ENCODE data around the gene SLC44A5.
"Not testable (repeated sequence)": the region's sequence is repeated elsewhere in the genome, so short reads cannot be mapped to it uniquely, and the experiment has no call there.

The SLC44A5 gene

GRCh38 chr1:75444220-75444619, 166.7 kb downstream of the SLC44A5 start:
- no peak for DNase-seq

DNA sequence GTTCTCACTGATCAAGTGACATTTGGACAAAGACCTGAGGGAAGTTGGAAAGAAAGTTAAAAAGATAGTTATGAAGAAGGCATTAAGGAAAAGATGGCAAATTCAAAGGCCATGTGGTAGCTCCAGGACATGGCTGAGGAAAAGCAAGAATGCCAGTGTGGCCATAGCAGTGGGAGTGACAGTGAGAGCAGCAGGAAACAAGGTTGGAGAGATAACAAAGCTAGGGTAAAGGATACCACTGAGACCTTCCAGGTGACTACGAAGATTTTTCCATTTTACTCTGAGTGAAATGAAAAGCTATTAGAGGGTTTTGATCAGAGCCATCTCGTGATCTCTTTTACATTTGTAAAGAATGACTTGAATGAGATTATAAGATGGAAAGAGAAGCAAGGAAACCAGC, 170.6 kb downstream of the SLC44A5 start:
- DNase-seq = no peak

GRCh38 chr1:75438355-75438754, 172.6 kb downstream of the SLC44A5 start:
- no peak for DNase-seq

GRCh38 chr1:75431843-75432242, 179.1 kb downstream of the SLC44A5 start:
- no peak for DNase-seq

GRCh38 chr1:75430526-75430925, 180.4 kb downstream of the SLC44A5 start:
- DNase-seq = no peak

- no peak for DNase-seq
Measured at GRCh38 chr1:75426688-75427087, 184.2 kb downstream of the SLC44A5 start.

DNA sequence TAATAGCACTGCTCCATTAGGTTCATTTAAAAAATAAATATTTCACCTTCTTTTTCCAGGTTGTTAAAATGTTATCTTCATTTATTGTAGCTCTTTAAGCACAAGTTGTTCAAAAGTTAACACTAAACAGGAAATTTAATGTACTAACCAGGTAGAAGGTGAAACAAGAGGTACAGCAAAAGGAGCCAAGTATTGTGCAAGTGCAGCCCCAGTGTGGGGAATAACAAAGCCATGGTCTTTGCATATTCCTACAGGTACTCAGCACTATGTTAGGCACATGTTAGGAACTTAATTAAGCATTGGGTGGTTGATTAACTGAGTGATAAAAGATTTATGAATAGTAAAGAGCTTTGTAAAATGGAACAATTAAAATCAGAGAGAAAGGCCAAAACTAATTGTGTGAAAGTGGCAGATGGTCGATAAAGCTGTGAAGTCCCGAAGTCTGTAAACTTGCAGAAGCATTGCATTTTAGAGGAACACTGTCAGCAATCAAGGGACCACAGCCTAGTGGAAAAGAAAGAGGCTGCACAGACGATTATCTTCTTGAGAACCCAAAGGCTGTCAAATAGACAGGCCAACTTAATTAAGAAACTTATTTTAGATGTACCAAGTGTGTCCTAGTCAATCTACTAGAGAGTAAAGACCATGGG, 185.8 kb downstream of the SLC44A5 start:
- no peak for DNase-seq

- DNase-seq = no peak
Measured at GRCh38 chr1:75423616-75424015, 187.3 kb downstream of the SLC44A5 start.

GRCh38 chr1:75423136-75423535, 187.8 kb downstream of the SLC44A5 start:
- DNase-seq = no peak

- no peak for DNase-seq
Measured at GRCh38 chr1:75421371-75421770, 189.5 kb downstream of the SLC44A5 start.

GRCh38 chr1:75415187-75415586, 195.7 kb downstream of the SLC44A5 start:
- no peak for DNase-seq

- no peak for DNase-seq
Measured at GRCh38 chr1:75412616-75413015, 198.3 kb downstream of the SLC44A5 start.

- DNase-seq = not testable (repeated sequence)
Measured at GRCh38 chr1:75404681-75405080, 206.2 kb downstream of the SLC44A5 start.

- not testable (repeated sequence) for DNase-seq
Measured at GRCh38 chr1:75403147-75403646, 207.7 kb downstream of the SLC44A5 start.

GRCh38 chr1:75400716-75401115, 210.2 kb downstream of the SLC44A5 start:
- no peak for DNase-seq

DNA sequence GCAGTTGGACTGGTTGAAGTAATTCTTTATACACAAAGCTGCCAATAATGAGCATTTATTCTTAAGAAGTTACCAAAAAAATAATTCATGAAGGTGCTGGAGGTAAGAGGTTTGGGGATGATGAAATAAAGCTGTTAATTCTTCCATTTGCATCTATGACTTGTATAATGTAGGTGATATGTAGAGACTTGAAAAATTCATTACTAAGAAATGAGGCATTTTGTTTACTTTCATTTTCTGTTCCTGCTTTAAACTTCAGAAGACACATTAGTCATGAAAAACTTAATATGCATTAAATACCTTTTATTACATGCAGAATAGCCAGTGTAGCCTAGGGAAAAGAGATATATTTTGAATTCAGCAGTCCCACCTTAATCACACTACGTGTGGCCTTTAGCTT, 214.2 kb downstream of the SLC44A5 start:
- no peak for DNase-seq

GRCh38 chr1:75396260-75396659, 214.7 kb downstream of the SLC44A5 start:
- no peak for DNase-seq

- no peak for DNase-seq
Measured at GRCh38 chr1:75394386-75395139, 216.4 kb downstream of the SLC44A5 start.

DNA sequence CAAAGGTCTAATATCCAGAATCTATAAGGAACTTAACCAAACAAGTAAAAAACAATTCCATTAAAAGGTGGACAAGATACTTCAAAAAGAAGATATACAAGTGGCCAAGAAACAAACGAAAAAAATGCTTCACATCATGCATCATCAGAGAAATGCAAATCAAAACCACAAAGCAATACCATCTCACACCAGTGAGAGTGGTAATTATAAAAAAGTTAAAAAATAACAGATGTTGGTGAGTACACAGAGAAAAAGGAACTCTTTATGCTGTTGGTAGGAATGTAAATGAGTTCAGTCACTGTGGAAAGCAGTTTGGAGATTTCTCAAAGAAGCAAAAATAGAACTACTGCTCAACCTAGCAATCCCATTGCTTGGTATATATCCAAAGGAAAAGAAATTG, 218.6 kb downstream of the SLC44A5 start:
- no peak for DNase-seq

DNA sequence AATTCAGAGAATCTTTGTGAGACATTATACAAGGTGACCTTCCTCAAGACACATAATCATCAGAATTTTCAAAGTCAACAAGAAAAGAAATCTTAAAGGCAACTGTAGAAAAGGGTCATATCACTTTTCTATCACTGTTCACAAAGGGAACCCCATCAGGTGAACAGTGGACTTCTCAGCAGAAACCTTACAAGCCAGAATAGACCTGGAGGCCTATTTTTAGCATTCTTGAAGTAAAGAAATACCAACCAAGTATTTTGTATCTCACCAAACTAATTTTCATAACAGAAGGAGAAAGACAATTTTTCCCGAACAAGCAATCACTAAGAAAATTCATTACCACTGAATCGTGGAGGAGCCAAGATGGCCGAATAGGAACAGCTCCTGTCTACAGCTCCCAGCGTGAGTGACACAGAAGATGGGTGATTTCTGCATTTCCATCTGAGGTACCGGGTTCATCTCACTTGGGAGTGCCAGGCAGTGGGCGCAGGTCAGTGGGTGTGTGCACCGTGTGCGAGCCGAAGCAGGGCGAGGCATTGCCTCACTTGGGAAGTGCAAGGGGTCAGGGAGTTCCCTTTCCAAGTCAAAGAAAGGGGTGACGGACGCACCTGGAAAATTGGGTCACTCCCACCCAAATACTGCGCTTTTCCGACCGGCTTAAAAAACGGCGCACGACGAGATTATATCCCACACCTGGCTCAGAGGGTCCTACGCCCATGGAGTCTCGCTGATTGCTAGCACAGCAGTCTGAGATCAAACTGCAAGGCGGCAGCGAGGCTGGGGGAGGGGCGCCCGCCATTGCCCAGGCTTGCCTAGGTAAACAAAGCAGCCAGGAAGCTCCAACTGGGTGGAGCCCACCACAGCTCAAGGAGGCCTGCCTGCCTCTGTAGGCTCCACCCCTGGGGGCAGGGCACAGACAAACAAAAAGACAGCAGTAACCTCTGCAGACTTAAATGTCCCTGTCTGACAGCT, 235.2 kb downstream of the SLC44A5 start:
- DNase-seq = not testable (repeated sequence)

DNA sequence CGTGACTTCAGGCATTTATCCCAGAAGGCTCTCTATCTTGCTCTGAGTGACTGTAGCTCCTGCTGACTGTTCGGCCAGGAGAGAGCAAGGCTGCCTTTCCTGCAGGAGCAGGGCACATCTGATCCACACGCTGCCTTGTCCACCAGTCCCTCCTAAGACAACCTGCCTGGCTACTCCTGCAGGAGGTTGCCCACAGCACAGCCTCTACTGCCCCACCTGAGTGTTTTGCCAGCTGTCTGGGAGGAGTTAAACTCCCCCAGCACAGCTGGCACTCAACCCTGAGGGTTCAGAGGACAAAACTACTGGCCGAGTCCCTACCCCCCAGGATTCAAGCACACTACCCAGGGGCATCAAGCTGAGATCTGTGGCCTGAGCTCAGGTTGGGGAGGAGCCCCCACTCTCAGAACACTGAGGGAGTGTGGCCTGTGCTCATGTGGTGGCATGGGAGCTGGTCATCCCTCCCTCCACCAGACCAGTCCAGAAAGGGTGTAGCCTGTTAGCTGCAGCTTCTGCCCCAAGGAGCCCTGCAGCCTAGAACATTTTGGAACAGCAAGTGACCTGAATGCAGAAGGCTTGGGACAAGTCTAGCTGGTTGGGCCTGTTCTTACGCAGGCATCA, 237.3 kb downstream of the SLC44A5 start:
- DNase-seq = no peak

DNA sequence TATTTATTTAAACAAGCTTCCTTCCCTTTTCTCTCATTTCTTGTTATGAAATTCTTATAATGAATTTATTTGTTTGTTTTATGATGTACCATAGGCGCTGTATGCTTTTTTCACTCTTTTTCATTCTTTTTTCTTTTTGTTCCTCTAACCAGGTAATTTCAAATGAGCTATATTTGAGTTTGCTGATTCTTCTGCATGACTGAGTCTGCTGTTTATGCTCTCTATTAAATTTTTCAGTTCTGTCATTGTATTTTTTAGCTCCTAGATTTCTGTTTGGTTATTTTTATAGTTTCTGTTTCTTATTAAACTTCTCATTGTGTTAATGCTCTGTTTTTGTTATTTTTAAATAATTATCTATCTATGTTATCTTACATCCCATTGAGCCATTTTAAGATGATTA, 244.3 kb downstream of the SLC44A5 start:
- no peak for DNase-seq

DNA sequence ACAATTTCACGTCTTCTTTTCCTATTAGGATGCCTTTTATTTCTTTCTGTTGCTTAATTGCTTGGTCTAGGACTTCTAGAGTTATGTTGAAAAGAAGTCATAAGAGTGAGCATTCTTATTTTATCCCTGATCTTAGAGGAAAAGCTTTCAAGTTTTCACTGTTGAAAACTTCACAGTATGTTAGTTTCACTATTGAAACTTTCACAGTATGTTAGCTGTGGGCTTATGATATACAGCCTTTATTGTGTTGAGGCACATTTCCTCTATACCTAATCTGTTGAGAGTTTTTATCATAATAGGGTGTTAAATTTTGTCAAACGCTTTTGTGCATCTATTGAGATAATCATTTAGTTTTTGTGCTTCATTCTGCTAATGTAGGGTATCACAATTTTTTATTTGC, 249.7 kb downstream of the SLC44A5 start:
- no peak for DNase-seq

All from fibroblast of skin of right quadriceps (primary cell).